Karpas-422 (cell line): ENCODE results near the gene TM7SF2. TPM values are rescaled to one million over a fixed set of nuclear protein-coding genes. Genes with fewer than 3 reads are reported as not detected.

Experiments used
- DNase-seq: peaks from one replicate; pipeline ENCODE4 v3.0.0-alpha.2; 2015
- H2AFZ ChIP-seq: fragments of 200-600 bp; sonication (generic); 2 replicates; pipeline ENCODE4 v1.6.1; 2014; ENCODE audit warnings: antibody characterized with exemption, low read length, mixed read lengths
- H3K27ac ChIP-seq: fragments of 200-600 bp; sonication (generic); 2 replicates; pipeline ENCODE4 v1.5.1; 2014; ENCODE audit warnings: mild to moderate bottlenecking, low read length, moderate library complexity
- H3K27me3 ChIP-seq: fragments of 200-600 bp; sonication (generic); 2 replicates; pipeline ENCODE4 v1.6.1; 2014; ENCODE audit warnings: low read length, mixed read lengths
- H3K36me3 ChIP-seq: fragments of 200-600 bp; sonication (generic); 2 replicates; pipeline ENCODE4 v1.6.1; 2014; ENCODE audit warnings: low read length, mixed read lengths; ENCODE audit not compliant: insufficient read depth
- H3K4me1 ChIP-seq: fragments of 200-600 bp; sonication (generic); 2 replicates; pipeline ENCODE4 v1.6.1; 2014; ENCODE audit warnings: mild to moderate bottlenecking, low read length, mixed read lengths
- H3K4me2 ChIP-seq: fragments of 200-600 bp; sonication (generic); 2 replicates; pipeline ENCODE4 v1.6.1; 2014; ENCODE audit warnings: low read length, low read depth, mild to moderate bottlenecking; ENCODE audit not compliant: poor library complexity, severe bottlenecking
- H3K4me3 ChIP-seq: fragments of 200-600 bp; sonication (generic); 2 replicates; pipeline ENCODE4 v1.5.1; 2014; ENCODE audit warnings: mild to moderate bottlenecking, antibody characterized with exemption, low read length, mixed read lengths
- H3K79me2 ChIP-seq: fragments of 200-600 bp; sonication (generic); 2 replicates; pipeline ENCODE4 v1.6.1; 2014; ENCODE audit warnings: mild to moderate bottlenecking, low read length, mixed read lengths
- H3K9ac ChIP-seq: fragments of 200-600 bp; sonication (generic); 2 replicates; pipeline ENCODE4 v1.6.0; 2014; ENCODE audit warnings: low read length
- H3K9me2 ChIP-seq: fragments of 200-600 bp; sonication (generic), shearing (Covaris generic); replicated peaks from 2 replicates; pipeline ENCODE4 v1.6.0; 2014; ENCODE audit warnings: mild to moderate bottlenecking, low read length, moderate library complexity; ENCODE audit not compliant: insufficient read depth
- H3K9me3 ChIP-seq: fragments of 300-700, 200-600 bp; sonication (generic); 2 replicates; pipeline ENCODE4 v1.6.1; 2014; ENCODE audit warnings: low read length, mixed read lengths
- H4K20me1 ChIP-seq: fragments of 200-600 bp; sonication (generic); 2 replicates; pipeline ENCODE4 v1.6.1; 2014; ENCODE audit warnings: mild to moderate bottlenecking, antibody characterized with exemption, low read length, low read depth; ENCODE audit not compliant: insufficient read depth
- small RNA-seq: library from RNA; depleted of rRNA; stranded (forward); fragments of <200 nt; gene quantifications from one replicate; pipeline ENCODE3, GENCODE V24; 2014
- total RNA-seq: library from RNA; depleted of rRNA; stranded (reverse); fragments of >200 nt; shearing (Covaris generic); gene quantifications from 2 replicates; pipeline ENCODE4 v1.2.3, GENCODE V29; 2014; ENCODE audit warnings: low replicate concordance; rRNA removed

TM7SF2 gene
- total RNA-seq, 1 experiment from 2014 or later, result 160 TPM

GRCh38 chr11:65156926-65157325 is 45.3 kb downstream of the TM7SF2 start:
- no peak overlapping the region for H3K4me3 ChIP-seq
- no peak overlapping the region for H2AFZ ChIP-seq
- no peak overlapping the region for H3K27ac ChIP-seq
- no peak overlapping the region for H3K9ac ChIP-seq
- no peaks in the 10 kb centered on the region for H4K20me1 ChIP-seq
- no peaks in the 10 kb centered on the region for H3K9me3 ChIP-seq
- H3K36me3 ChIP-seq, result no peaks in the 10 kb centered on the region
- no peak overlapping the region for H3K4me2 ChIP-seq
- H3K27me3 ChIP-seq, result no peaks in the 10 kb centered on the region
- no peak for DNase-seq
- H3K4me1 ChIP-seq, result peaks cover 10% of the 10 kb centered on the region
- no peaks in the 10 kb centered on the region for H3K9me2 ChIP-seq
- H3K79me2 ChIP-seq, result no peaks in the 10 kb centered on the region

- Histone ChIP-seq H3K9me2 (no peaks in the 10 kb centered on the region), H3K36me3 (no peaks in the 10 kb centered on the region), H4K20me1 (no peaks in the 10 kb centered on the region), H3K27me3 (no peaks in the 10 kb centered on the region), H2AFZ (no peak overlapping the region), H3K79me2 (no peaks in the 10 kb centered on the region), H3K4me2 (no peak overlapping the region), H3K9ac (no peak overlapping the region), H3K27ac (no peak overlapping the region), H3K4me1 (peaks cover 10% of the 10 kb centered on the region), H3K4me3 (no peak overlapping the region), H3K9me3 (no peaks in the 10 kb centered on the region)
- DNase-seq, result no peak
Measured at GRCh38 chr11:65157336-65157735, 45.7 kb downstream of the TM7SF2 start.

- no peaks in the 10 kb centered on the region for H3K9me2 ChIP-seq
- no peaks in the 10 kb centered on the region for H3K27me3 ChIP-seq
- H3K4me3 ChIP-seq, result no peak overlapping the region
- H2AFZ ChIP-seq, result no peak overlapping the region
- H4K20me1 ChIP-seq, result no peaks in the 10 kb centered on the region
- no peaks in the 10 kb centered on the region for H3K36me3 ChIP-seq
- no peak overlapping the region for H3K4me2 ChIP-seq
- H3K9me3 ChIP-seq, result no peaks in the 10 kb centered on the region
- DNase-seq, result no peak
- no peaks in the 10 kb centered on the region for H3K79me2 ChIP-seq
- H3K4me1 ChIP-seq, result peaks cover 10% of the 10 kb centered on the region
- H3K9ac ChIP-seq, result no peak overlapping the region
- no peak overlapping the region for H3K27ac ChIP-seq
Measured at GRCh38 chr11:65159012-65159411, 47.3 kb downstream of the TM7SF2 start.

GRCh38 chr11:65160643-65161042 is 49.0 kb downstream of the TM7SF2 start:
- H3K9me2 ChIP-seq, result no peaks in the 10 kb centered on the region
- no peak overlapping the region for H3K9ac ChIP-seq
- no peak overlapping the region for H3K27ac ChIP-seq
- no peaks in the 10 kb centered on the region for H3K9me3 ChIP-seq
- no peak overlapping the region for H3K4me2 ChIP-seq
- no peak overlapping the region for H3K4me3 ChIP-seq
- H2AFZ ChIP-seq, result no peak overlapping the region
- H4K20me1 ChIP-seq, result no peaks in the 10 kb centered on the region
- no peak for DNase-seq
- no peaks in the 10 kb centered on the region for H3K27me3 ChIP-seq
- H3K36me3 ChIP-seq, result no peaks in the 10 kb centered on the region
- H3K4me1 ChIP-seq, result peaks cover 10% of the 10 kb centered on the region
- no peaks in the 10 kb centered on the region for H3K79me2 ChIP-seq

GRCh38 chr11:65163684-65164083 is 52.0 kb downstream of the TM7SF2 start:
- Histone ChIP-seq H3K4me1 (peaks cover 9% of the 10 kb centered on the region), H3K36me3 (no peaks in the 10 kb centered on the region)

More at GRCh38 chr11:65163684-65164083, 52.0 kb downstream of the TM7SF2 start:
- no peak overlapping the region for H3K4me3 ChIP-seq
- no peaks in the 10 kb centered on the region for H3K9me2 ChIP-seq
- DNase-seq, result no peak
- H3K9ac ChIP-seq, result no peak overlapping the region
- no peak overlapping the region for H3K4me2 ChIP-seq
- H3K79me2 ChIP-seq, result no peaks in the 10 kb centered on the region
- H2AFZ ChIP-seq, result no peak overlapping the region
- no peaks in the 10 kb centered on the region for H4K20me1 ChIP-seq
- no peaks in the 10 kb centered on the region for H3K27me3 ChIP-seq
- no peaks in the 10 kb centered on the region for H3K9me3 ChIP-seq
- no peak overlapping the region for H3K27ac ChIP-seq

Small RNA genes within 50 kb of the gene (small RNA-seq; reads per million reads assigned to genes)
- not detected for gene HIGD1AP10
- gene PDCL2P2, result not detected
- 19.3 reads per million, percentile 96 among the genes with 10 or more reads in this experiment for gene RNU2-23P

Other genes with a start within 250 kb of the TM7SF2 start
- gene EHD1, start 233.3 kb upstream of the TM7SF2 start, total RNA-seq, result 30.8 and 77.3 TPM in 2 replicates
- 16.2 and 24.6 TPM in 2 replicates for gene ATG2A, start 194.7 kb upstream of the TM7SF2 start, total RNA-seq
- 1.8 and 7.5 TPM in 2 replicates for gene PPP2R5B, start 187.2 kb upstream of the TM7SF2 start, total RNA-seq
- not detected in 2 replicates for gene GPHA2, start 176.0 kb upstream of the TM7SF2 start, total RNA-seq
- not detected in 2 replicates for gene MAJIN, start 139.8 kb upstream of the TM7SF2 start, total RNA-seq
- 0.18 and 1.1 TPM in 2 replicates for gene BATF2, start 114.9 kb upstream of the TM7SF2 start, total RNA-seq
- gene ARL2, start 97.7 kb upstream of the TM7SF2 start, total RNA-seq, result 28.9 and 44.4 TPM in 2 replicates
- 14.2 and 17.6 TPM in 2 replicates for gene SNX15, start 84.4 kb upstream of the TM7SF2 start, total RNA-seq
- gene SAC3D1, start 70.7 kb upstream of the TM7SF2 start, total RNA-seq, result 1.9 and 11.9 TPM in 2 replicates
- not detected in 2 replicates for gene NAALADL1, start 53.3 kb upstream of the TM7SF2 start, total RNA-seq
- gene CDCA5, start 27.8 kb upstream of the TM7SF2 start, total RNA-seq, result 24.3 and 28.2 TPM in 2 replicates
- gene ZFPL1, start 27.6 kb upstream of the TM7SF2 start, total RNA-seq, result 19.0 and 40.7 TPM in 2 replicates
- gene VPS51, start 15.7 kb upstream of the TM7SF2 start, total RNA-seq, result 78.9 and 193 TPM in 2 replicates
- 11.3 and 18.0 TPM in 2 replicates for gene ZNHIT2, start 5.8 kb downstream of the TM7SF2 start, total RNA-seq
- 662 and 1,340 TPM in 2 replicates for gene FAU, start 10.3 kb downstream of the TM7SF2 start, total RNA-seq
- gene MRPL49, start 10.4 kb downstream of the TM7SF2 start, total RNA-seq, result 44.5 and 65.8 TPM in 2 replicates
- 73.6 and 118 TPM in 2 replicates for gene SYVN1, start 22.6 kb downstream of the TM7SF2 start, total RNA-seq
- gene SPDYC, start 58.4 kb downstream of the TM7SF2 start, total RNA-seq, result not detected in 2 replicates
- gene CAPN1, start 70.1 kb downstream of the TM7SF2 start, total RNA-seq, result 96.5 and 115 TPM in 2 replicates
- 13.2 and 19.0 TPM in 2 replicates for gene POLA2, start 150.1 kb downstream of the TM7SF2 start, total RNA-seq
- gene CDC42EP2, start 203.0 kb downstream of the TM7SF2 start, total RNA-seq, result 0.43 and 2.6 TPM in 2 replicates
- gene DPF2, start 222.0 kb downstream of the TM7SF2 start, total RNA-seq, result 34.0 and 44.5 TPM in 2 replicates
- gene TIGD3, start 242.9 kb downstream of the TM7SF2 start, total RNA-seq, result 0.11 and 0.83 TPM in 2 replicates